Omental fat pad (tissue), 4 donors: ENCODE data around the gene EIF2B1. TPM values are rescaled to one million over a fixed set of nuclear protein-coding genes. Genes with fewer than 3 reads are reported as not detected.

ENCODE experiments used
- ATAC-seq: fragments of 150-250 bp; one replicate; pipeline ENCODE4 v1.9.1; 2016; ENCODE audit warnings: mild to moderate bottlenecking, moderate library complexity; ENCODE audit not compliant: low FRiP score
- DNase-seq: peaks from one replicate; pipeline ENCODE4 v3.0.0-alpha.2; 2019; ENCODE audit warnings: low spot score
- CTCF ChIP-seq, 3 donors: fragments of 450-650 bp; IDR thresholded peaks; one replicate each; pipeline ENCODE4 v1.5.1; 2016 to 2017; ENCODE audit warnings: antibody characterized with exemption in 3 of 3, mild to moderate bottlenecking in 3 of 3, moderate library complexity in 2 of 3
- small RNA-seq: library from RNA; depleted of rRNA; stranded (forward); fragments of <200 nt; gene quantifications from one replicate; pipeline ENCODE3, GENCODE V24; 2016
- total RNA-seq, 4 donors: library from RNA; depleted of rRNA; stranded (reverse); fragments of >200 nt; gene quantifications; one replicate each; pipeline ENCODE4 v1.1.0, GENCODE V29; 2016

EIF2B1 gene
- total RNA-seq, 4 donors from 2014 or later = 108 to 164 (median 119) TPM

GRCh38 chr12:123573870-123574269 is 59.6 kb downstream of the EIF2B1 start:
- ATAC-seq (no peak), DNase-seq (no peak)
- TF ChIP-seq CTCF (IDR thresholded peaks at IDR 0.05) = no peak

GRCh38 chr12:123572391-123572790 is 61.1 kb downstream of the EIF2B1 start:
- ATAC-seq = no peak
- TF ChIP-seq CTCF (IDR thresholded peaks at IDR 0.05) = no peak
- no peak for DNase-seq

- peak; percentile 62 for DNase-seq
- TF ChIP-seq CTCF (IDR thresholded peaks at IDR 0.05) = no peak
- peak; percentile 84 for ATAC-seq
These were observed 62.1 kb downstream of the EIF2B1 start for GRCh38 chr12:123571343-123571813.

Small RNAs within 50 kb of the gene (small RNA-seq; reads per million reads assigned to genes)
- not detected for gene SNORA9B

Other genes starting within 250 kb of the EIF2B1 start
- gene KMT5A, start 249.6 kb downstream of the EIF2B1 start, total RNA-seq = 10 to 100 TPM; 25.5 to 39.9 (median 26.5) TPM
- 10 to 100 TPM in 2 of 4 donors, 1 to 10 TPM in 2; 8.9 to 12.7 (median 10.1) TPM for gene RILPL2, start 197.0 kb downstream of the EIF2B1 start, total RNA-seq
- gene SNRNP35, start 175.5 kb downstream of the EIF2B1 start, total RNA-seq = 10 to 100 TPM; 14.7 to 38.1 (median 21.0) TPM
- gene RILPL1, start 100.0 kb downstream of the EIF2B1 start, total RNA-seq = 10 to 100 TPM in 3 of 4 donors, 1 to 10 TPM in 1; 8.5 to 21.9 (median 11.2) TPM
- gene TMED2, start 49.1 kb downstream of the EIF2B1 start, total RNA-seq = 100 to 1,000 TPM; 121 to 179 (median 145) TPM
- 10 to 100 TPM; 16.1 to 66.3 (median 19.1) TPM for gene DDX55, start 31.6 kb downstream of the EIF2B1 start, total RNA-seq
- 10 to 100 TPM; 16.2 to 23.4 (median 22.0) TPM for gene GTF2H3, start 143 bp upstream of the EIF2B1 start, total RNA-seq
- 1 to 10 TPM; 5.4 to 7.3 (median 6.8) TPM for gene TCTN2, start 37.4 kb upstream of the EIF2B1 start, total RNA-seq
- gene ATP6V0A2, start 78.7 kb upstream of the EIF2B1 start, total RNA-seq = 10 to 100 TPM; 18.2 to 38.9 (median 25.1) TPM
- gene DNAH10, start 128.6 kb upstream of the EIF2B1 start, total RNA-seq = 1 to 10 TPM in 1 of 4 donors, under 1 TPM in 2, not detected in 1; 0.06 to 2.3 (median 0.48) TPM